A549 (cell line): ENCODE data around the gene SLC6A12. TPM values are rescaled to one million over a fixed set of nuclear protein-coding genes. Genes with fewer than 3 reads are reported as not detected.

ENCODE experiments used
- ATAC-seq, 2 experiments: fragments of 200-7000 bp in 1 of 2; fragments of >200 bp in 1 of 2; cut with Nextera tagmentation in 1 of 2; cut with Tn5 transposase in 1 of 2; 3 replicates each; pipeline versions ENCODE4 v1.8.0 to v1.9.1; 2018 to 2020; ENCODE audit warnings: mild to moderate bottlenecking in 1 of 2, moderate library complexity in 1 of 2
- CTCF ChIA-PET: fragments of 300-600 bp; sonication (Branson Sonifier 250); formaldehyde crosslinking; extraction: SDS; loops from one replicate; lab custom pipeline; 2021; ENCODE audit warnings: antibody characterized with exemption, inconsistent platforms; lab: Yijun Ruan, JAX
- POLR2A ChIA-PET: fragments of 350-600 bp; formaldehyde crosslinking; extraction: SDS; loops from one replicate; lab custom pipeline; 2021; ENCODE audit warnings: antibody characterized with exemption, inconsistent platforms; lab: Yijun Ruan, JAX
- DNase-seq, 2 experiments: peaks; one replicate each; pipeline versions ENCODE4 v3.0.0 to v3.0.0-alpha.2; 2011 to 2016; ENCODE audit warnings: low read depth in 1 of 2, low spot score in 1 of 2
- FAIRE-seq: peaks from 2 replicates; lab custom pipeline; 2011; peaks lifted over from hg19 to GRCh38; lab: Jason Lieb, UNC
- H3K27ac ChIP-seq, 2 experiments: fragments of >200 bp; sonication (Bioruptor Twin); formaldehyde crosslinking; 3 replicates each; pipeline ENCODE4 v1.5.1; 2016 to 2017
- H3K4me1 ChIP-seq: fragments of >200 bp; sonication (Bioruptor Twin); formaldehyde crosslinking; 3 replicates; pipeline ENCODE4 v1.6.1; 2016
- H3K4me2 ChIP-seq: fragments of >200 bp; sonication (Bioruptor Twin); formaldehyde crosslinking; 3 replicates; pipeline ENCODE4 v1.6.1; 2016
- H3K4me3 ChIP-seq: fragments of >200 bp; sonication (Bioruptor Twin); formaldehyde crosslinking; 3 replicates; pipeline ENCODE4 v1.5.1; 2016
- H3K9me3 ChIP-seq: fragments of >200 bp; sonication (Bioruptor Twin); formaldehyde crosslinking; 3 replicates; pipeline ENCODE4 v1.6.1; 2016
- BCL3 ChIP-seq: fragments of >200 bp; sonication (Bioruptor Twin); formaldehyde crosslinking; IDR thresholded peaks from 3 replicates; pipeline ENCODE4 v1.6.1; 2016
- CBX2 ChIP-seq: fragments of 200-600 bp; sonication (generic); IDR thresholded peaks from 2 replicates; pipeline ENCODE4 v1.6.1; 2016; ENCODE audit warnings: low read depth, mild to moderate bottlenecking, borderline replicate concordance
- CBX8 ChIP-seq: fragments of 200-600 bp; sonication (generic); IDR thresholded peaks from 2 replicates; pipeline ENCODE4 v1.6.1; 2016
- CEBPB ChIP-seq, 2 experiments: fragments of >200 bp in 1 of 2; sonication (Bioruptor Twin) in 1 of 2; formaldehyde crosslinking in 1 of 2; IDR thresholded peaks; 2 replicates each; pipeline ENCODE4 v1.6.1; 2012 to 2016
- CTCF ChIP-seq: fragments of >200 bp; sonication (Bioruptor Twin); formaldehyde crosslinking; IDR thresholded peaks from 3 replicates; pipeline ENCODE4 v1.5.1; 2016
- E2F6 ChIP-seq: IDR thresholded peaks from 2 replicates; pipeline ENCODE4 v1.6.1; 2012; ENCODE audit warnings: low read depth, borderline replicate concordance
- EHF ChIP-seq: fragments of 250-450 bp; sonication (Bioruptor Pico); IDR thresholded peaks from 2 replicates; pipeline ENCODE4 v1.5.0; 2020; ENCODE audit warnings: mild to moderate bottlenecking
- EHMT2 ChIP-seq: fragments of 200-600 bp; sonication (generic); IDR thresholded peaks from 2 replicates; pipeline ENCODE4 v1.6.1; 2016; ENCODE audit warnings: antibody characterized with exemption, low read depth, mild to moderate bottlenecking, moderate library complexity
- ELK1 ChIP-seq: fragments of 150-350 bp; IDR thresholded peaks from 2 replicates; pipeline ENCODE4 v1.6.1; 2014; ENCODE audit warnings: low read depth, mild to moderate bottlenecking, low read length
- EP300 ChIP-seq, 2 experiments: fragments of >200 bp; sonication (Bioruptor Twin); formaldehyde crosslinking; IDR thresholded peaks; 2 replicates in 1 of 2; 3 replicates in 1 of 2; pipeline ENCODE4 v1.6.1; 2016 to 2017
- FOSB ChIP-seq: fragments of 250-450 bp; sonication (Bioruptor Pico); IDR thresholded peaks from 2 replicates; pipeline ENCODE4 v1.5.0; 2020; ENCODE audit warnings: mild to moderate bottlenecking, moderate library complexity
- FOSL2 ChIP-seq, 2 experiments: fragments of 450-650 bp in 1 of 2; fragments of >200 bp in 1 of 2; sonication (Bioruptor Twin) in 1 of 2; formaldehyde crosslinking; IDR thresholded peaks; 2 replicates each; pipeline versions ENCODE4 v1.5.0 to v1.6.1; 2016 to 2020; ENCODE audit warnings: mild to moderate bottlenecking in 1 of 2, moderate library complexity in 1 of 2
- HES2 ChIP-seq: fragments of >200 bp; sonication (Bioruptor Twin); formaldehyde crosslinking; IDR thresholded peaks from 2 replicates; pipeline ENCODE4 v1.6.1; 2016
- HMGXB4 ChIP-seq: fragments of 250-450 bp; sonication (Bioruptor Pico); IDR thresholded peaks from 2 replicates; pipeline ENCODE4 v1.5.0; 2021; ENCODE audit warnings: mild to moderate bottlenecking, moderate library complexity, borderline replicate concordance
- HOXB13 ChIP-seq: fragments of 250-450 bp; sonication (Bioruptor Pico); IDR thresholded peaks from 2 replicates; pipeline ENCODE4 v1.5.0; 2020; ENCODE audit warnings: low read depth, mild to moderate bottlenecking, moderate library complexity
- HOXB5 ChIP-seq: fragments of 250-450 bp; sonication (Bioruptor Pico); IDR thresholded peaks from 2 replicates; pipeline ENCODE4 v1.5.0; 2020; ENCODE audit warnings: mild to moderate bottlenecking, moderate library complexity
- JUN ChIP-seq, 2 experiments: fragments of >200 bp; sonication (Bioruptor Twin); formaldehyde crosslinking; IDR thresholded peaks; 2 replicates in 1 of 2; 3 replicates in 1 of 2; pipeline ENCODE4 v1.6.1; 2016 to 2017
- KDM5A ChIP-seq: fragments of 200-600 bp; sonication (generic); IDR thresholded peaks from 2 replicates; pipeline ENCODE4 v1.6.1; 2016; ENCODE audit warnings: antibody characterized with exemption, mild to moderate bottlenecking
- MAFK ChIP-seq: fragments of 450-650 bp; IDR thresholded peaks from 2 replicates; pipeline ENCODE4 v1.6.1; 2014; ENCODE audit not compliant: partially characterized antibody
- MAX ChIP-seq: IDR thresholded peaks from 2 replicates; pipeline ENCODE4 v1.6.1; 2012
- NPAS2 ChIP-seq: fragments of 250-450 bp; sonication (Bioruptor Pico); IDR thresholded peaks from 2 replicates; pipeline ENCODE4 v1.8.0; 2022; ENCODE audit warnings: mild to moderate bottlenecking, moderate library complexity, borderline replicate concordance
- PBX3 ChIP-seq: IDR thresholded peaks from 2 replicates; pipeline ENCODE4 v1.6.1; 2012
- PHF8 ChIP-seq: fragments of 200-600 bp; sonication (generic); IDR thresholded peaks from 2 replicates; pipeline ENCODE4 v1.6.1; 2016; ENCODE audit warnings: low read depth, mild to moderate bottlenecking, antibody characterized with exemption, moderate library complexity, borderline replicate concordance
- POLR2A ChIP-seq: IDR thresholded peaks from 2 replicates; pipeline ENCODE4 v1.6.1; 2012; ENCODE audit warnings: mild to moderate bottlenecking, low read length
- POLR2AphosphoS2 ChIP-seq: conservative IDR thresholded peaks from 2 replicates; pipeline ENCODE4 v1.6.1; 2012; ENCODE audit warnings: low read length, improper control_type of control experiment, inconsistent platforms
- RAD21 ChIP-seq, 2 experiments: fragments of >200 bp in 1 of 2; sonication (Bioruptor Twin) in 1 of 2; formaldehyde crosslinking in 1 of 2; IDR thresholded peaks in 1 of 2; conservative IDR thresholded peaks in 1 of 2; 2 replicates in 1 of 2; 3 replicates in 1 of 2; pipeline ENCODE4 v1.6.1; 2012 to 2018; ENCODE audit warnings: inconsistent platforms in 1 of 2
- RFX5 ChIP-seq: fragments of 450-650 bp; IDR thresholded peaks from 2 replicates; pipeline ENCODE4 v1.7.1; 2014; ENCODE audit warnings: antibody characterized with exemption, mild to moderate bottlenecking, moderate library complexity
- RNF2 ChIP-seq: fragments of 200-600 bp; sonication (generic); IDR thresholded peaks from 2 replicates; pipeline ENCODE4 v1.6.1; 2016; ENCODE audit warnings: low read depth, mild to moderate bottlenecking, antibody characterized with exemption, moderate library complexity, borderline replicate concordance
- SREBF2 ChIP-seq: fragments of 450-650 bp; IDR thresholded peaks from 2 replicates; pipeline ENCODE4 v1.6.1; 2014; ENCODE audit warnings: mild to moderate bottlenecking, moderate library complexity
- USF2 ChIP-seq: fragments of 450-650 bp; IDR thresholded peaks from 2 replicates; pipeline ENCODE4 v1.6.1; 2014; ENCODE audit warnings: antibody characterized with exemption
- ZNF302 ChIP-seq: fragments of 250-450 bp; sonication (Bioruptor Pico); IDR thresholded peaks from 2 replicates; pipeline ENCODE4 v1.9.0; 2021; ENCODE audit warnings: inconsistent platforms, mild to moderate bottlenecking, moderate library complexity
- WGBS: methylation state at CpG from one replicate; pipeline ENCODE4 v1.1.6; 2017; ENCODE audit errors: missing lambda C conversion rate; 5-methylcytosine and 5-hydroxymethylcytosine counted together
- polyA plus RNA-seq, 4 experiments: library from polyadenylated mRNA; depleted of rRNA in 3 of 4; stranded (reverse); fragments of >200 nt; fragmentation: RNase III in 1 of 4; extraction: RNeasy Plus Mini Kit Qiagen cat#74134 plus additional on column Dnase treatment in 1 of 4; gene quantifications; 2 replicates in 3 of 4; 3 replicates in 1 of 4; pipeline ENCODE4 v1.2.3, GENCODE V29; 2011 to 2017

Gene SLC6A12
- polyA plus RNA-seq, 2 of the 4 experiments (the other 2 are of a cell fraction) = 0.78 to 4.4 TPM

- Histone ChIP-seq H3K4me2 (no peak overlapping the region), H3K27ac (no peak overlapping the region), H3K4me3 (no peak overlapping the region), H3K9me3 (peaks cover 3% of the 10 kb centered on the region; the same call in 1 of the 3 replicates), H3K4me1 (no peaks in the 10 kb centered on the region)
- POLR2A ChIA-PET = no interaction called here
- TF ChIP-seq ZNF302 (CRISPR knock-in tag) (no peak), CEBPB (IDR thresholded peaks at IDR 0.05) (no peak), POLR2A (no peak), HMGXB4 (CRISPR knock-in tag) (no peak), FOSL2 (IDR thresholded peaks at IDR 0.05) (no peak), FOSL2 (CRISPR knock-in tag; IDR thresholded peaks at IDR 0.05) (no peak), FOSB (CRISPR knock-in tag) (no peak), HES2 (no peak), MAX (no peak), PBX3 (no peak), RNF2 (no peak), USF2 (no peak), SREBF2 (no peak), CBX2 (no peak), BCL3 (no peak), ELK1 (no peak), CBX8 (no peak), EHF (CRISPR knock-in tag) (no peak), EHMT2 (no peak)
- FAIRE-seq (no peak), DNase-seq (no peak), ATAC-seq (no peak)
- 33% methylated on average over 3 of the region's 5 CpGs for WGBS
- CTCF ChIA-PET = no interaction called here
Observed at GRCh38 chr12:252636-253035, 38.7 kb upstream of the SLC6A12 start.

- Histone ChIP-seq H3K4me2 (no peak overlapping the region), H3K4me1 (no peaks in the 10 kb centered on the region), H3K27ac (no peak overlapping the region), H3K9me3 (peaks cover 11% of the 10 kb centered on the region; the same call in 2 of the 3 replicates), H3K4me3 (no peak overlapping the region)
- no peak for DNase-seq
- whole genome bisulfite sequencing = 15% methylated on average over 3 of the region's 3 CpGs
- FAIRE-seq = no peak
- ATAC-seq = no peak
- ChIA-PET POLR2A (no interaction called here), CTCF (interaction anchor here (0.7 to 1.3 kb wide), 2 partner anchors 10 to 787 kb away, joined by 3 to 5 read pairs; no protein-coding TSS in a partner anchor)
- TF ChIP-seq EP300 (IDR thresholded peaks at IDR 0.05) = no peak
- no peak for TF ChIP-seq PHF8
- TF ChIP-seq CTCF = no peak
- no peak for TF ChIP-seq RAD21 (conservative IDR thresholded peaks at IDR 0.05 in 1 of 2, IDR thresholded peaks at IDR 0.05 in 1 of 2)
- no peak for TF ChIP-seq RFX5
- TF ChIP-seq MAFK = no peak
- no peak for TF ChIP-seq NPAS2 (CRISPR knock-in tag)
- TF ChIP-seq HOXB13 (CRISPR knock-in tag) = no peak
- TF ChIP-seq JUN (IDR thresholded peaks at IDR 0.05) = no peak
- TF ChIP-seq HOXB5 (CRISPR knock-in tag) = no peak
- no peak for TF ChIP-seq E2F6
- no peak for TF ChIP-seq POLR2AphosphoS2
- TF ChIP-seq KDM5A = no peak
Observed at GRCh38 chr12:247271-247670, 33.3 kb upstream of the SLC6A12 start.
